GM18511 (cell line): Measurements from ENCODE around the gene HOOK2.
A peak's percentile ranks its signal among the peaks of the same experiment; 100 is the strongest.
"Not testable (repeated sequence)": the region's sequence is repeated elsewhere in the genome, so short reads cannot be mapped to it uniquely, and the experiment has no call there.

Experiments used
- ATAC-seq: cut with Tn5 transposase; IDR thresholded peaks from one replicate; pipeline ENCODE4 v1.9.1; 2021; ENCODE audit warnings: mild to moderate bottlenecking, moderate library complexity; ENCODE audit not compliant: unreplicated experiment

Gene HOOK2

DNA sequence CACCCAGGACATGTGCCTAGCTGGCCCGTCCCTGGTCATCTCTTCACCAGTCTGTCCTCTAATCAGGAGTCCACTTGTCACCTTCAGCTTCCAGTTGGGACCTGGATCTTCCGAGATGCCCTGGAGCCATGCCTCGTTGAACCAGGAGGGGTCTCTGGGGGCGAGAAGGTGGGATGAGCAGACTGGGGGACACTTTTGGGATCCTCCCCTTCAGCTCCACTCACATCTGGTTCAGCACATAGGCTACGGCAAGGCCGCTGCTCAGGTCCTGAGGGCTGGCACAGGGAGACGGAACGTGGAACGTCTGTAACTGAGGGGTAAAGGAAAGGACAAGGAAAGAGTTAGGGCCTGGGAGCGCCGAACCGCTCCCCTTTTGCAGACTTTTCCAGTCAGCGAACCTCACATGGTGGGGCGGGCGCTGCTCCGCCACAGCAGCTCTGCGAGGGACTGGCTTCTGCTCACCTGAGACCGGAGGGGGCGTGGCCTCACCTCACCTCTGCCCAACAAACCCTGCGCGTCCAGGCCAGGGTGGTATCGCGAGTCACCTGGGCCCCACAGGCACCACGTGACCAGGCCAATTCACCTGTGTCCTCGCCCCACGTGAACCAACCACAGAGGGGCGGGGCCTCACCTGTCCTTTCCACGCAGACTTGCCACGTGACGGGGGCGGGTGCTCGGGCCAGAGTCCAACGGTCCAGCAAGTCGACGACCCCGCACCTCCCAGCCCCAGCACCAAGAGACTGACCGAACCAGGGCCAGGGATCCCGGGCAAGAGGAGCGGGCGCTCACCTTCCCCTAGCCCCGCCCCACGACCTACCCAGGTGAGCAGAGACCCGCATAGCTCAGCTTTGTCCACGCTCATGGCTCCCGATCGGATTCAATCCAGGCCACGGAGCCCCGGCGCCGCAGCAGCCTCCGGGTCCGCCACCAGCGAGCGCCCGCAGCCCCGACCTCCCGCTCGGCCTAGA is at the start of gene HOOK2:
HOOK2 (minus strand) TSS at position 965 of the 968 bp plus-strand sequence; CDS start at position 862, 103 bp downstream.
- peak; percentile 4 for ATAC-seq

- no peak for ATAC-seq
Observed at GRCh38 chr19:12821761-12822160, 46.4 kb upstream of the HOOK2 start.

DNA sequence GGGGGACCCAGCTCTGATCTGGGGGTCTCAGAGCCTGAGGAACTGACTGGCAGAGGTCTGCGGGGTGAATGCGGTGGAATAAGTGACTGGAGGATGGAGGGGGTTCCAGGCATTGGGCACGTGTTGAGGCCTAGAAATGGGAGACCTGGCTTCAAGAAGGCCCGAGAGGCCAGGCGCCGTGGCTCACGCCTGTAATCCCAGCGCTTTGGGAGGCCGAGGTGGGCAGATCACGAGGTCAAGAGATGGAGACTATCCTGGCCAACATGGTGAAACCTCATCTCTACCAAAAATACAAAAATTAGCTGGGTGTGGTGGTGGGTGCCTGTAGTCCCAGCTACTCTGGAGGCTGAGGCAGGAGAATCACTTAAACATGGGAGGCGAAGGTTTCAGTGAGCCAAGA is 42.5 kb upstream of the HOOK2 start:
- ATAC-seq = not testable (repeated sequence)

GRCh38 chr19:12817188-12817587 is 41.8 kb upstream of the HOOK2 start:
- ATAC-seq = not testable (repeated sequence)

DNA sequence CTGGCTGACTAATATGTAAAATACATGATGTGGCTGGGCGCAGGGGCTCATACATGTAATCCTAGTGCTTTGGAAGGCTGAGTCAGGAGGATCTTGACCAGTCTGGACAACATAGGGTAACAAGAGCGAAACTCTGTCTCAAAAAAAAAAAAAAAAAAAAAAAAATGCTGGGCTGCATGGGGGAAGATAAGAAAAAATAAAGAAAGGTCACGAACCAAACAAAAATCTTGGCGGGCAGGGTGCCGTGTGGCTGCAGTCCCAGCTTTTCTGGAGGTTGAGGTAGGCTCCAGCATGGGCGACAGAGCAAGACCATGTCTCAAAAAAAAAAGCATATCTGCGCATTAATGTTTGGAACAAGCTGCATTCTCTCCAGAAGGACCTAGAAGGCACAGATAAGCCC is 39.7 kb upstream of the HOOK2 start:
- no peak for ATAC-seq

DNA sequence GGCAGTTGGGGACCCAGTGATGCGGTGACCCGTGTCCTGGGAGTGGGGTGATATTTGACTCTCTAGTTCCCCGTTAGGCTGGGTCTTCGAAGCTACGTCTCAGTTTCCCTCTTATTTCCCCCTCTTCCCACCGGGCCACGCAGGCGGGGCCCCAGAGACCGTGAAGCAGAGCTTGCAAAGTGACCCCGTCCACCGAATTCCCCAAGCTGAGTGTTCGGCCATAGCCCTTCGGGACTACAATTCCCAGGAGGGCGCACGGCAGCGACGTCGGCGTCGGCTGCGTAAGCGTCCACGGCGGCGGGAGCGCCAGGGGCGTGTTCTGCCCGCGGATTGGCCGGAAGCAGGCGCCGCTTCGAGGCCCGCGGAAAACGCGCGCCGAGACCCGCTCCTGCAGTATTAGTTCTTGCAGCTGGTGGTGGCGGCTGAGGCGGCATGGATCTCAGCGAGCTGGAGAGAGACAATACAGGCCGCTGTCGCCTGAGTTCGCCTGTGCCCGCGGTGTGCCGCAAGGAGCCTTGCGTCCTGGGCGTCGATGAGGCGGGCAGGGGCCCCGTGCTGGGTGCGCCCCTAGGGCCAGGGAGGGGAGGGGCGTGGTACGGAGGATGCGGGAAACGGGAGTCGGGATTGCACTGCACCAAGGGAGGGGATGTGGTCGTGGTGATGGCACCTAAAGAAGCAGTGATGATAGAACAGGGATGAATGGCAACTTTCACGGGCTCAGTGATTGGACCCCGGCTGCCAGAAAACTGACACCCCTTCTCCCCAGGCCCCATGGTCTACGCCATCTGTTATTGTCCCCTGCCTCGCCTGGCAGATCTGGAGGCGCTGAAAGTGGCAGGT is 31.1 kb upstream of the HOOK2 start, which contains the start of gene RNASEH2A:
RNASEH2A (plus strand) TSS at position 343 of the 840 bp plus-strand sequence; CDS start at position 433, 90 bp downstream.
- ATAC-seq = peak; percentile 75

GRCh38 chr19:12804051-12804450 is 28.7 kb upstream of the HOOK2 start:
- no peak for ATAC-seq

- ATAC-seq = no peak
Observed at GRCh38 chr19:12802267-12803106, 27.1 kb upstream of the HOOK2 start.

GRCh38 chr19:12801466-12802266 is 26.3 kb upstream of the HOOK2 start, which contains the start of the genes PRDX2 and THSD8:
Gene PRDX2 (minus strand): TSS chr19:12801800. CDS start chr19:12801261, 539 bp downstream.
Gene THSD8 (plus strand): TSS chr19:12802069. CDS start chr19:12802072, 3 bp downstream.
- ATAC-seq = no peak

DNA sequence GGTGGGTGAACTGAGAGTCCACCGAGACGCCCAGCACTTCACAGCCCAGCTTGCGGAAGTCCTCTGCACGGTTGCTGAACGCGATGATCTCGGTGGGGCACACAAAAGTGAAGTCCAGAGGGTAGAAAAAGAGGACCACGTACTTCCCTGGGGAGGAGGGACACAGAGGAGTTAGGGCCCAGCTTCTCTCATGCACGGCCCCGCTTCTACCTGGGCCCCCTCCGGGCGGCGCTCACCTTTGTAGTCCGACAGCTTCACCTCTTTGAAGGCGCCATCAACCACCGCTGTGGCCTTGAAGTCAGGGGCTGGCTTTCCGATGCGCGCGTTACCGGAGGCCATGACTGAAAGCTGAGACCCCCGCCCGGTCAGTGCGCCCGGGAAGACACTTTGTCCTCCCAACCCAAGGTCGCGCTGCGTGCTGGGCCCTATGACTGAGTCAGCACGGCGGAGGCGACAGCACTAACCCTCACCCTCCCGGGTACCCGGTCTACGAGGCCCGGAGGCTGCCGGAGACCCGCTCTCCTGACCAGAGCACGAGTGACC is 25.6 kb upstream of the HOOK2 start:
- ATAC-seq = no peak

DNA sequence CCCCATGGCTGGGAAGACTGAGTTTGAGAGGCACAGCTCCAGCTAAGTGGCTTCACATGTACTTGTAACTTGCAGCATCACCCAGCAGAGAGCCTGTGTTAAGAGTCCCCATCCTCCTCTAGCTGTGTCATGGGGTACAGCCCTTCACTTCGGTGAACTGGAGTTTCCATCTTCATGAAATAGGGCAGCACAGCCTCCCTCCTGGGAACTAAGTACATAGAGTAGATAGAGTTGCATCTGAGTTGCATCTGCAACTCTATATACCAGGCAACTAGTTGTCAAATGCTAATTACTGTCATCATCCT is 25.1 kb upstream of the HOOK2 start:
- no peak for ATAC-seq

DNA sequence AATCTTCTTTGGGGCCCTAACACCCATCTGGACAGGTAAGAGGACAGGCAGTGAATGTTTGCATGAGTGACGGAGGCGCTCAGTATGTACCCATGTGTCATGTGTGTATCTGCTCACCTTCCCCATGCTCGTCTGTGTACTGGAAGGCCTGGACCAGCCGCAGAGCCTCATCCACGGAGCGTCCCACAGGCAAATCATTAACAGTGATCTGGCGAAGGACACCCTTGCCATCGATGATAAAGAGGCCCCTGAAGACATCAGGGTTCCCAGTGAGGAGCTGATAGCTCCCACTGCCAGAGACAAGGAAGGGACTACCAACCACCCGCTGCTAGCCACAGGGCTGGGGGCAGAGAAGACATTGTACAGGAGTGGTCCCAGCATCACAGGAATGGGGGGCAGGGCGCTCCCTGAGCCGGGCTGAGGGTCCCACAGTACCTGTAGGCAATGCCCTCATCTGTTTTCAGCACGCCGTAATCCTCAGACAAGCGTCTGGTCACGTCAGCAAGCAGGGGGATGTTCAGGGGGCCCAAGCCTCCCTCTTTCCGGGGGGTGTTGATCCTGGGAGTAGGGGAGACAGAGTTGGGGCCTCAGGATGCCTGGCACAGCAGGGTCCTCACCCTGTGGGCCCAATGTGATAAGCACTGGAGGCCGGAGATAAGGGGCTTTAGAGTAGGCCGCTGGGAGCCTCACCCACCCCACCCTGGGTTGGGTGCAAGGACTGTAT is 24.6 kb upstream of the HOOK2 start:
- no peak for ATAC-seq

DNA sequence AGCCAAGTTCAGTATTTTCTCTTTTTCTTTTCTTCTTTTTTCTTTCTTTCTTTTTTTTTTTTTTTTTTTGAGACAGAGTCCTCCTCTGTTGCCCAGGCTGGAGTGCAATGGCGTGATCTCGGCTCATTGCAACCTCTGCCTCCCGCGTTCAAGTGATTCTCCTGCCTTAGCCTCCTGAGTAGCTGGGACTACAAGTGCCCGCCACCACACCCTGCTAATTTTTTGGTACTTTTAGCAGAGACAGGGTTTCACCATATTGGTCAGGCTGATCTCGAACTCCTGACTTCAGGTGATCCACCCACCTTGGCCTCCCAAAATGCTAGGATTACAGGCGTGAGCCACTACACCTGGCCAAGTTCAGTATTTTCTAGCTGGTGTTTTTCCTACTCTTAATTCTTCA is 22.3 kb upstream of the HOOK2 start:
- not testable (repeated sequence) for ATAC-seq

GRCh38 chr19:12797141-12797587 is 21.8 kb upstream of the HOOK2 start:
- ATAC-seq = no peak

DNA sequence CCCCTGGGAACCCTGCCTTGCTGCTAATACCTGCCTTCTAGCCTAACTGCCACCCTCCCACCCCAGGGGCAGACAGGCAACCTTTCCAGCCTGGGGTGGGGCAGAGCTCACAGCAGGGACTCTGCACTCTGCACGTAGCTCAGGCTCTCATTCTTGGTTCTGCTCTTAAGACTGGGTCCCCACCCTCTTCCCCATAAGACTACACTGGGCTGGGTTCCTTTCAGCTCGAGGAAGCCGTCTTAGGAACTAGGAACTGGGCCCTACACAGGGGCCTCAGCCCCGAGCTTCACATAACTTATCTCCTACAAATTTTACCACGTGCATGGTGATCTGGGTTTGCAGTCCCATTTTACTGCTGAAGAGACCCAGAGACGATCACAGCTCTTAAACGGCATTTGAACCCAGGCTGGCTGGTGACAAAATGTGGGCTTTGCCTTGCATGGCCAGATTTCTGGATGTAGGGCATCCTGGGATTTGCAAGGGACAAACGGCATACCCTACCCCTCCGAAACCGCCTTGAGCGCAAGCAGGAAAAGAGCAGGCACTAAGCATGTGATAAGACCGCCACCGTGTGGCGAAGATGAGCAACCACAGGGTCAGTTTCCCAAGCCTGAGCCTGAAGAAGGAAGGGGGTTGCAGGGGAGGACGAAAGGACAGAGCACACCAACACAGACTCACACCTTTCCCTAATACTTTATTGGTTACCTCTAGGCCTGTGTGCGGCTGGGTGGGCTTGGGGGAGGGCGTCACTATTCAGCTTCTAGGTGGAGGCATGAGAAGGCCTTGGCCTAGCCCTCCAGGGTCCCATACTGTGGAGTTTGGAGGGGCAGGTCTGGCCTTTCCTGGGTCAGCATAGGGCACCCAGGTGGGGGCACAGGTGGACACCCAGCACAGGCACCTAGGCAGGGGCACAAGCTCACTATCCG is 21.1 kb upstream of the HOOK2 start:
- no peak for ATAC-seq

- no peak for ATAC-seq
Observed at GRCh38 chr19:12794971-12795381, 19.6 kb upstream of the HOOK2 start.

DNA sequence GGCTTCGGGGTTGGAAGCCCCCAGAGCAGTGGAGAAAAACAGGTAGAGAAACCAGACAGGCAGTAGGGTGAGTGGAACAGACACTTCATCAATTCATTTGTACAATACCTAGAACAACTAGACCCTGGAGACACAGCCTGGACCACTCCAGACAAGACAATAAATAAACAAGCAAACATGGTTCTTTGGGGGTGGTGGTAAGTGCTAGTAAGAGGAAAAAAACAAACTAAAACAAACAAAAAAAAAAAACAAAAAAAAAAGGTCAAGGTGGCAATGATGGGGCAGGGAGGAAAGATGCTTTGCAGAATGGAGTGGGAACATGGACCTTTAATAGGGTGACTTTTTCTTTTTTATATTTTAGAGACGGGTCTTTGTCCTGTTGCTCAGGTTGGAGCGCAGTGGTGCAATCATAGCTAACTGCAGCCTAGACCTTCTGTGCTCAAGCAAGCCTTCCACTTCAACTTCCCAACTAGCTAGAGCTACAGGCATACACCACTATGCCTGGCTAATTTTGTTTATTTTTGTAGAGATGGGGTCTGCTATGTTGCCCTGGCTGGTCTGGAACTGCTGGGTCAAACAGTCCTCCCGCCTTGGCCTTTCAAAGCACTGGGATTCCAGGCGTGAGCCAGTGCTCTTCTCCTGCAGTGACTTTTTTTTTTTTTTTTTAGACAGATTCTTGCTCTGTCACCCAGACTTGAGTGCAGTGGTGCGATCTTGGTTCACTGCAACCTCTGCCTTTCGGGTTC is 19.0 kb upstream of the HOOK2 start:
- ATAC-seq = no peak
